Heart right ventricle (tissue), 16 donors: ENCODE measurements around the gene ZNF746. TPM values are rescaled to one million over a fixed set of nuclear protein-coding genes. Genes with fewer than 3 reads are reported as not detected.

Experiments used
- ATAC-seq, 8 donors: fragments of 200-7000 bp; cut with Tn5 transposase; one replicate each; pipeline ENCODE4 v1.9.1; 2020; ENCODE audit warnings: mild to moderate bottlenecking in 8 of 8, moderate library complexity in 8 of 8, moderate number of reproducible peaks in 1 of 8
- DNase-seq, 2 donors: peaks; one replicate each; pipeline ENCODE4 v3.0.0-alpha.2; 2020
- H3K27ac ChIP-seq, 10 donors: fragments of 200-600 bp; sonication (generic) in 2 of 10; one replicate each; pipeline versions ENCODE4 v1.5.0 to v1.8.0; 2020 to 2022; ENCODE audit warnings: mild to moderate bottlenecking in 3 of 10
- H3K27me3 ChIP-seq, 7 donors: fragments of 200-600 bp; one replicate each; pipeline ENCODE4 v1.8.0; 2021 to 2022; ENCODE audit warnings: mild to moderate bottlenecking in 2 of 7
- H3K36me3 ChIP-seq, 9 donors: fragments of 200-600 bp; sonication (generic) in 1 of 9; one replicate each; pipeline versions ENCODE4 v1.5.0 to v1.8.0; 2020 to 2022; ENCODE audit warnings: mild to moderate bottlenecking in 2 of 9
- H3K4me1 ChIP-seq, 9 donors: fragments of 200-600 bp; sonication (generic) in 1 of 9; one replicate each; pipeline versions ENCODE4 v1.5.0 to v1.8.0; 2020 to 2022; ENCODE audit warnings: mild to moderate bottlenecking in 4 of 9
- H3K4me3 ChIP-seq, 10 donors: fragments of 200-600 bp; sonication (generic) in 2 of 10; one replicate each; pipeline versions ENCODE4 v1.5.0 to v1.8.0; 2020 to 2022; ENCODE audit warnings: mild to moderate bottlenecking in 7 of 10, moderate library complexity in 2 of 10
- H3K9me3 ChIP-seq, 11 donors: fragments of 200-600 bp in 10 of 11; sonication (generic) in 2 of 11; one replicate each; pipeline versions ENCODE4 v1.5.0 to v1.8.0; 2013 to 2022; ENCODE audit warnings: mild to moderate bottlenecking in 2 of 11, control low read depth in 1 of 11, moderate library complexity in 1 of 11
- CTCF ChIP-seq, 9 donors: fragments of 200-600 bp; sonication (generic) in 2 of 9; IDR thresholded peaks; one replicate each; pipeline versions ENCODE4 v1.5.0 to v1.8.0; 2021 to 2022; ENCODE audit warnings: antibody characterized with exemption in 9 of 9, mild to moderate bottlenecking in 5 of 9, moderate library complexity in 1 of 9
- intact Hi-C, 10 donors: fragments of 100-400 bp; cut with DNase I; formaldehyde crosslinking; loops; one replicate each; pipeline versions ENCODE4 v1.11.1 to v1.14.2; 2022
- polyA plus RNA-seq, 2 donors: library from polyadenylated mRNA; stranded (reverse); fragments of 200-250 nt; gene quantifications; one replicate each; pipeline ENCODE4 v1.2.3, GENCODE V29; 2013
- total RNA-seq, 10 donors: library from RNA; stranded (reverse); fragmentation: NEBNext Ultra II Directional in 3 of 10; extraction: Animal tissue kit (Norgen Biotek cat#: 25700) in 3 of 10; gene quantifications; one replicate each; pipeline versions ENCODE4 v1.2.1 to v1.2.4, GENCODE V29; 2021 to 2023
- donor health status: Arrhythmogenic right ventricular cardiomyopathy.
- donor health status: ischemic (EF 13 %, LVEDD 7.1; RV severe dilation, severe dysfunction).
- donor health status: healthy with polysubstance abuse.
- donor health status: DM: no; HTN: yes; CAD: no.
- donor health status: DM: no; HTN: no; CAD: no.
- donor health status: ischemic (EF 25% LVEDD 6.9; RV normal size, moderate dysfunction).
- donor health status: ischemic (EF 25% LVEDD 5.7; RV mildly dilated, moderate dysfunction).
- donor health status: healthy.
- donor health status: DM: yes; HTN: yes; CAD: no.
- donor health status: Ischemic cardiomyopathy.
- donor health status: ischemic (EF 35%, LVEDD 5.7; RV mildly dilated, moderate dysfunction).
- donor health status: nonischemic (EF 11% LVEDD 7.7; RV severe dilation, severe dysfunction).
- donor health status: DM: yes; HTN: yes; CAD: no.
- donor health status: PGD.
- donor health status: ischemic (EF 29% LVEDD 5.4; RV normal size, mild dysfunction).
- donor health status: nonischemic (EF 23%, LVEDD 6.1; RV moderate dilation, normal function).

Gene ZNF746
- total and polyA plus RNA-seq, 12 donors, result 4.5 to 10.5 (median 8.1) TPM

- Histone ChIP-seq H3K36me3 (no peaks in the 10 kb centered on the region), H3K4me3 (no peak overlapping the region), H3K27ac (no peak overlapping the region), H3K9me3 (peaks cover 0 to 48% (median 19%) of the 10 kb centered on the region in 11 donors), H3K4me1 (no peaks in the 10 kb centered on the region), H3K27me3 (no peaks in the 10 kb centered on the region)
- ATAC-seq (no peak), DNase-seq (no peak)
- TF ChIP-seq CTCF (IDR thresholded peaks at IDR 0.05), result no peak
- intact Hi-C loops, result no loop called here
Measured at GRCh38 chr7:149524394-149524793, 26.8 kb upstream of the ZNF746 start.

- H3K4me3 ChIP-seq, result no peak overlapping the region
Measured at GRCh38 chr7:149510248-149510647, 12.6 kb upstream of the ZNF746 start.

GRCh38 chr7:149509774-149510173, 12.2 kb upstream of the ZNF746 start:
- peaks cover 0 to 76% (median 40%) of the 10 kb centered on the region in 11 donors for H3K9me3 ChIP-seq
- intact Hi-C loops, result loop anchor here in 1 of 10 donors (10.0 kb wide), 1 partner anchor 255 kb away; no protein-coding TSS in a partner anchor

More at GRCh38 chr7:149510248-149510647, 12.6 kb upstream of the ZNF746 start:
- Histone ChIP-seq H3K36me3 (no peaks in the 10 kb centered on the region), H3K27ac (no peak overlapping the region), H3K4me1 (no peaks in the 10 kb centered on the region), H3K27me3 (no peaks in the 10 kb centered on the region), H3K9me3 (peaks cover 0 to 72% (median 37%) of the 10 kb centered on the region in 11 donors)
- intact Hi-C loops, result no loop called here
- no peak for DNase-seq
- no peak for TF ChIP-seq CTCF (IDR thresholded peaks at IDR 0.05)
- ATAC-seq, result no peak

GRCh38 chr7:149505551-149505950, 7.9 kb upstream of the ZNF746 start:
- intact Hi-C loops, result loop anchor here in 1 of 10 donors (10.0 kb wide), 1 partner anchor 251 kb away; no protein-coding TSS in a partner anchor
- no peak overlapping the region for H3K27ac ChIP-seq
- TF ChIP-seq CTCF (IDR thresholded peaks at IDR 0.05), result no peak
- no peak for DNase-seq
- no peak for ATAC-seq
- no peaks in the 10 kb centered on the region for H3K27me3 ChIP-seq
- no peaks in the 10 kb centered on the region for H3K4me1 ChIP-seq
- H3K36me3 ChIP-seq, result no peaks in the 10 kb centered on the region
- H3K4me3 ChIP-seq, result no peak overlapping the region
- H3K9me3 ChIP-seq, result peaks cover 0 to 46% (median 34%) of the 10 kb centered on the region in 11 donors

More at GRCh38 chr7:149509774-149510173, 12.2 kb upstream of the ZNF746 start:
- Histone ChIP-seq H3K4me3 (no peak overlapping the region), H3K27me3 (no peaks in the 10 kb centered on the region), H3K4me1 (no peaks in the 10 kb centered on the region), H3K36me3 (no peaks in the 10 kb centered on the region), H3K27ac (no peak overlapping the region)
- no peak for TF ChIP-seq CTCF (IDR thresholded peaks at IDR 0.05)
- DNase-seq (no peak), ATAC-seq (no peak)
